RWPE2 (cell line): ENCODE measurements around the gene DNAJC12.

Experiments used
- ATAC-seq: fragments of 200-7000 bp; cut with Tn5 transposase; 3 replicates; pipeline ENCODE4 v1.9.1; 2021; ENCODE audit warnings: low read depth
- DNase-seq: peaks from one replicate; pipeline ENCODE4 v3.0.0-alpha.2; 2020; ENCODE audit warnings: low spot score
- H3K27ac ChIP-seq: fragments of 450-650 bp; 2 replicates; pipeline ENCODE4 v1.5.1; 2017; ENCODE audit warnings: mild to moderate bottlenecking; ENCODE audit not compliant: poor library complexity, severe bottlenecking
- H3K27me3 ChIP-seq: fragments of 250-450 bp; sonication (Bioruptor Pico); 2 replicates; pipeline ENCODE4 v1.5.1; 2021; ENCODE audit warnings: mild to moderate bottlenecking, moderate library complexity; ENCODE audit not compliant: insufficient read depth, poor library complexity, severe bottlenecking
- H3K36me3 ChIP-seq: fragments of 250-450 bp; sonication (Bioruptor Pico); 2 replicates; pipeline ENCODE4 v1.5.1; 2020; ENCODE audit warnings: low read depth, mild to moderate bottlenecking, moderate library complexity
- H3K4me1 ChIP-seq: fragments of 250-450 bp; sonication (Bioruptor Pico); 2 replicates; pipeline ENCODE4 v1.5.1; 2021; ENCODE audit warnings: mild to moderate bottlenecking, moderate library complexity; ENCODE audit not compliant: insufficient read depth, poor library complexity, severe bottlenecking
- H3K4me3 ChIP-seq: fragments of 250-450 bp; sonication (Bioruptor Pico); 2 replicates; pipeline ENCODE4 v1.5.1; 2021; ENCODE audit warnings: mild to moderate bottlenecking, moderate library complexity; ENCODE audit not compliant: severe bottlenecking
- H3K9me3 ChIP-seq: fragments of 250-450 bp; sonication (Bioruptor Pico); 2 replicates; pipeline ENCODE4 v1.5.1; 2021; ENCODE audit warnings: mild to moderate bottlenecking, moderate library complexity; ENCODE audit not compliant: severe bottlenecking
- TF ChIP-seq, protein P1 (sequence below): fragments of 450-650 bp; IDR thresholded peaks from one replicate; pipeline ENCODE4 v1.5.1; 2017; ENCODE audit warnings: mild to moderate bottlenecking, moderate library complexity; ENCODE audit not compliant: poor library complexity, severe bottlenecking

The DNAJC12 gene

DNA sequence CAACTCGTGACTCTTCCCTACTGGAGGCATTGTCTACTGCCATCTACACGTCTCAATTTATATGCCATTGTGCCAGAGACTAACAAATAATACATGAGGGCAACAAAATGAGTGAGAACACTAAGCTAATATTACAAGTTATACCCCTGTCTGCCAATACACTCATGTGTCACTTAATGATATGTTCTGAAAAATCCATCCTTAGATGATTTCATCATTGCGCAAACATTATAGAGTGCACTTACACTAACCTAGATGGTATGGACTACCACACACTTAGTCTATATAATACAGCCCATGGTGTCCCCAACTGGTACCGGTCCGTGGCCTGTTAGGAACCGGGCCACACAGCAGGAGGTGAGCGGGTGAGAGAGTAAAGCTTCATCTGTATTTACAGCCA is 77.7 kb downstream of the DNAJC12 start:
- TF ChIP-seq, protein P1, sequence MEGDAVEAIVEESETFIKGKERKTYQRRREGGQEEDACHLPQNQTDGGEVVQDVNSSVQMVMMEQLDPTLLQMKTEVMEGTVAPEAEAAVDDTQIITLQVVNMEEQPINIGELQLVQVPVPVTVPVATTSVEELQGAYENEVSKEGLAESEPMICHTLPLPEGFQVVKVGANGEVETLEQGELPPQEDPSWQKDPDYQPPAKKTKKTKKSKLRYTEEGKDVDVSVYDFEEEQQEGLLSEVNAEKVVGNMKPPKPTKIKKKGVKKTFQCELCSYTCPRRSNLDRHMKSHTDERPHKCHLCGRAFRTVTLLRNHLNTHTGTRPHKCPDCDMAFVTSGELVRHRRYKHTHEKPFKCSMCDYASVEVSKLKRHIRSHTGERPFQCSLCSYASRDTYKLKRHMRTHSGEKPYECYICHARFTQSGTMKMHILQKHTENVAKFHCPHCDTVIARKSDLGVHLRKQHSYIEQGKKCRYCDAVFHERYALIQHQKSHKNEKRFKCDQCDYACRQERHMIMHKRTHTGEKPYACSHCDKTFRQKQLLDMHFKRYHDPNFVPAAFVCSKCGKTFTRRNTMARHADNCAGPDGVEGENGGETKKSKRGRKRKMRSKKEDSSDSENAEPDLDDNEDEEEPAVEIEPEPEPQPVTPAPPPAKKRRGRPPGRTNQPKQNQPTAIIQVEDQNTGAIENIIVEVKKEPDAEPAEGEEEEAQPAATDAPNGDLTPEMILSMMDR: no peak
- no peaks in the 10 kb centered on the region for H3K4me1 ChIP-seq
- DNase-seq (no peak), ATAC-seq (no peak)
- no peaks in the 10 kb centered on the region for H3K9me3 ChIP-seq
- no peak overlapping the region for H3K27ac ChIP-seq
- H3K4me3 ChIP-seq: no peak overlapping the region
- H3K36me3 ChIP-seq: no peaks in the 10 kb centered on the region
- H3K27me3 ChIP-seq: peaks cover 6% of the 10 kb centered on the region
